Stimulated activated naive B cell treated with anti-CD40 and anti-IgM and Interleukin-4, amounts not matched to agents 10 μg/mL and 1 μg/mL and 100 μg/mL, for 72 hours (primary cell): Measurements from ENCODE around the gene TNIK.

ENCODE experiments used
- ATAC-seq, 2 donors: fragments of 150-1000 bp; cut with Tn5 transposase; replicated peaks; 2 replicates each; pipeline ENCODE4 v1.10.0; 2021; ENCODE audit warnings: moderate library complexity in 1 of 2
- DNase-seq: peaks from one replicate; pipeline ENCODE4 v3.0.0; 2021
- H3K27ac Mint-ChIP-seq: one replicate; pipeline ENCODE4 v1.8.0; 2022; ENCODE audit warnings: mild to moderate bottlenecking, mixed read lengths
- H3K27me3 Mint-ChIP-seq, 2 donors: one replicate each; pipeline ENCODE4 v1.8.0; 2022; ENCODE audit warnings: mixed read lengths in 2 of 2
- H3K36me3 Mint-ChIP-seq, 2 donors: one replicate each; pipeline ENCODE4 v1.8.0; 2022; ENCODE audit warnings: mixed read lengths in 2 of 2, mild to moderate bottlenecking in 1 of 2
- H3K4me1 Mint-ChIP-seq, 2 donors: one replicate each; pipeline ENCODE4 v1.8.0; 2022; ENCODE audit warnings: mixed read lengths in 2 of 2, mild to moderate bottlenecking in 1 of 2
- H3K4me3 Mint-ChIP-seq, 2 donors: one replicate each; pipeline ENCODE4 v1.8.0; 2022; ENCODE audit warnings: mild to moderate bottlenecking in 2 of 2, mixed read lengths in 2 of 2, moderate library complexity in 1 of 2
- H3K9me3 Mint-ChIP-seq, 2 donors: one replicate each; pipeline ENCODE4 v1.8.0; 2022; ENCODE audit warnings: mixed read lengths in 2 of 2, mild to moderate bottlenecking in 1 of 2

The TNIK gene

DNA sequence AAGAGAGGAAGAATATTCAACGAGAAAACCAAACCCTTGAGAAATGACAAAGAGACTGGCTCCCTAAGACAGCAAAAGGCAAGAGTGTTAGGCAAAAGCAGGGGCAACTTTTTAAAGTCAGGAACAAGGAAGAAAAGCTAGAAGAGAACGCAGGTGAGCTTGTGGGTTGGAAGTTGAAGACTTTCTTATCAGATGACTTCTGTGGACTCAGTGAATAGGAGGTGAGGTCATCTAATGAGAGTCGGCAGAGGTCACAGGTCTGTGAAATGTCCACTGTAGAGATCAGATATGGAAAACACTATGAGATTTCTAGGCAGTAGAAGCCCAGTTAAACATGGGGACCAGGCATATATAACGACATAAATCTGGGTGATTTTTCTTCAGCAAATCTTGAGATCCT is 27.2 kb upstream of the TNIK start:
- H3K27ac Mint-ChIP-seq = no peak overlapping the region
- DNase-seq (no peak), ATAC-seq (no peak)
- H3K36me3 Mint-ChIP-seq = no peaks in the 10 kb centered on the region
- no peak overlapping the region for H3K4me3 Mint-ChIP-seq
- no peaks in the 10 kb centered on the region for H3K9me3 Mint-ChIP-seq
- H3K27me3 Mint-ChIP-seq = no peaks in the 10 kb centered on the region
- no peaks in the 10 kb centered on the region for H3K4me1 Mint-ChIP-seq

- Mint-ChIP-seq H3K27me3 (peaks cover 0 to 5% of the 10 kb centered on the region in 2 donors), H3K9me3 (no peaks in the 10 kb centered on the region), H3K36me3 (no peaks in the 10 kb centered on the region), H3K27ac (no peak overlapping the region), H3K4me1 (peaks cover 4 to 7% of the 10 kb centered on the region in 2 donors), H3K4me3 (no peak overlapping the region)
- DNase-seq (no peak), ATAC-seq (no peak)
Observed at GRCh38 chr3:171485338-171485737, 25.1 kb upstream of the TNIK start.

- H3K4me3 Mint-ChIP-seq = no peak overlapping the region
- peaks cover 0 to 5% of the 10 kb centered on the region in 2 donors for H3K27me3 Mint-ChIP-seq
- ATAC-seq (no peak), DNase-seq (no peak)
- no peaks in the 10 kb centered on the region for H3K36me3 Mint-ChIP-seq
- H3K4me1 Mint-ChIP-seq = peaks cover 4 to 7% of the 10 kb centered on the region in 2 donors
- H3K27ac Mint-ChIP-seq = no peak overlapping the region
- H3K9me3 Mint-ChIP-seq = no peaks in the 10 kb centered on the region
Observed at GRCh38 chr3:171481011-171481410, 20.8 kb upstream of the TNIK start.

GRCh38 chr3:171480526-171480925 is 20.3 kb upstream of the TNIK start:
- no peaks in the 10 kb centered on the region for H3K9me3 Mint-ChIP-seq
- H3K27ac Mint-ChIP-seq = no peak overlapping the region
- ATAC-seq = peak in 1 of 2 donors; percentile 31
- no peaks in the 10 kb centered on the region for H3K36me3 Mint-ChIP-seq
- H3K4me3 Mint-ChIP-seq = no peak overlapping the region
- H3K27me3 Mint-ChIP-seq = peaks cover 2 to 9% of the 10 kb centered on the region in 2 donors
- DNase-seq = no peak
- peaks cover 4 to 7% of the 10 kb centered on the region in 2 donors for H3K4me1 Mint-ChIP-seq

- Mint-ChIP-seq H3K4me1 (peaks cover 4 to 7% of the 10 kb centered on the region in 2 donors), H3K36me3 (no peaks in the 10 kb centered on the region)
Observed at GRCh38 chr3:171476532-171477102, 16.4 kb upstream of the TNIK start.

DNA sequence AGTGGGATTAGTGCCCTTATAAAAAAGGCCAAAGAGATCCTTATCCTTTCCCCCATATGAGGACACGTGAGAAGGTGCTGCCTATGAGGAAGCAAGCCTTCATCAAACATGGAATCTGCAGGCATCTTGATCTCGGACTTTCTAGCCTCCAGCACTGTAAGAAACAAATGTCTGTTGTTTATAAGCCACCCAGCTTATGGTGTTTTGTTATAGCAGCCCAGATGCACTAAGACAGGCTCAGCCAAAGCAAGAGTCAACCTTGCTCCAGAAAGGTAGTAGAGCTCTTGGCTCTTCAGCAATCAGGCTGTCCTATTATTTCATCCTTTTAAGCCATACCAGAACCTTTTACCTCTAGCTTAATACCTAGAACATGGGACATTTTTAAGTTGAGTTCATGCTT is 12.3 kb upstream of the TNIK start:
- DNase-seq = no peak
- Mint-ChIP-seq H3K4me1 (no peaks in the 10 kb centered on the region), H3K9me3 (no peaks in the 10 kb centered on the region)

More at GRCh38 chr3:171476532-171477102, 16.4 kb upstream of the TNIK start:
- Mint-ChIP-seq H3K4me3 (no peak overlapping the region), H3K27me3 (peaks cover 4 to 13% of the 10 kb centered on the region in 2 donors), H3K9me3 (no peaks in the 10 kb centered on the region), H3K27ac (no peak overlapping the region)
- ATAC-seq (no peak), DNase-seq (no peak)

GRCh38 chr3:171470714-171471227 is 10.6 kb upstream of the TNIK start:
- Mint-ChIP-seq H3K4me3 (no peak overlapping the region), H3K9me3 (no peaks in the 10 kb centered on the region), H3K27ac (no peak overlapping the region), H3K4me1 (no peaks in the 10 kb centered on the region), H3K36me3 (no peaks in the 10 kb centered on the region), H3K27me3 (peaks cover 13 to 19% of the 10 kb centered on the region in 2 donors)
- ATAC-seq (no peak), DNase-seq (no peak)

More for the DNA sequence above, 12.3 kb upstream of the TNIK start:
- Mint-ChIP-seq H3K36me3 (no peaks in the 10 kb centered on the region), H3K27me3 (peaks cover 9 to 14% of the 10 kb centered on the region in 2 donors), H3K27ac (no peak overlapping the region), H3K4me3 (no peak overlapping the region)
- no peak for ATAC-seq

DNA sequence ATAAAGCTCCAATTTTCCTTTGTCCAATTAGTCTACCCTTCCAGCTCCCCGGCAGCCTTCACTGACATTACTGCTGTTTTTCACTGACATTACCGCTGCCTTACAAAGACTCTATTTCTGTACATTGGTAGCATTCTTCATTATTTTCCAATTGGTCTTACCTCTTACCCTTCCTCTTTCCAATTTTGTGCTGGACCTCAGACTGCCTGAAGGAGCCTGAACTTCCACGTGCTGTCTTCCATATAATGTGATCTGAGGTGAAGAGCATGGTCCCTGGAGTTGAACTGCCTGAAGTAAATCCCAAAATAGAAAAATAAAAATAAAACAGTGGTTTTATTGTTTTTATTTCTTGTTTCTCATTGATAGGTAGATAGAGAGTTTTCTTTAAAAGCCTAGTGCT is 9.2 kb upstream of the TNIK start:
- Mint-ChIP-seq H3K4me1 (no peaks in the 10 kb centered on the region), H3K9me3 (no peaks in the 10 kb centered on the region), H3K27me3 (peaks cover 6 to 17% of the 10 kb centered on the region in 2 donors), H3K36me3 (no peaks in the 10 kb centered on the region), H3K27ac (no peak overlapping the region), H3K4me3 (no peak overlapping the region)
- no peak for ATAC-seq
- DNase-seq = no peak

DNA sequence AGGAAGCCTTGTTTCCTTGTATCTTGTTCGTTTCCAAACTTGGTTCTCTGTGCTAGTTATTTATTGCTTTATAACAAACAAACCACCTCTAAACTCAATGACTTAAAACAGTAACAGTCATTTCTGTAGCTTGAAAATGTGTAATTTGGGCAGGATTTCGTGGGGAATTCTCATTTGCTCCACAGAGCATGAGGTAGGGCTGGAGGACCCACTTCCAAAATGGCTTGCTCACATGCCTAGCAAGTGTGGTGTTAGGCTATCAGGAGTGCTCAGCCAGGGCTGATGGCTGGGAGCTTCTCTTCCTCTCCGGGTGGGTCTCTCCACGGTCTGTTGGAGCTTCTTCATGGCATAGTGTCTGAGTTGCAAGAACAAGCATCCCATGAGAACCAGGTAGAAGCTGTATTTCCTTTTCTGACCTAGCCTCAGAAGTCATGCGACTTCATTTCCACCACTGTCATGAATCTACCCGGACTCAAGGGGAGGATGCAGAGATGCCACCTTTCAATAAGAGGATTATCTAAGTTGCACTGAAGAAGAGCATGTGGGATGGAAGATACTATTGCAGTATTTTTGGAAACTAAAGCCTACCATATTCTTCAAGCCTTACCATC is 8.2 kb upstream of the TNIK start:
- H3K9me3 Mint-ChIP-seq = no peaks in the 10 kb centered on the region
- no peak overlapping the region for H3K4me3 Mint-ChIP-seq
- peaks cover 11 to 17% of the 10 kb centered on the region in 2 donors for H3K27me3 Mint-ChIP-seq
- no peak overlapping the region for H3K27ac Mint-ChIP-seq
- no peak for DNase-seq
- no peak for ATAC-seq
- H3K36me3 Mint-ChIP-seq = no peaks in the 10 kb centered on the region
- no peaks in the 10 kb centered on the region for H3K4me1 Mint-ChIP-seq

- Mint-ChIP-seq H3K9me3 (no peaks in the 10 kb centered on the region), H3K4me1 (peaks cover 9 to 13% of the 10 kb centered on the region in 2 donors), H3K36me3 (no peaks in the 10 kb centered on the region), H3K4me3 (no peak overlapping the region), H3K27me3 (peaks cover 19 to 28% of the 10 kb centered on the region in 2 donors), H3K27ac (no peak overlapping the region)
- ATAC-seq (no peak), DNase-seq (no peak)
Observed at GRCh38 chr3:171465763-171466162, 5.6 kb upstream of the TNIK start.

DNA sequence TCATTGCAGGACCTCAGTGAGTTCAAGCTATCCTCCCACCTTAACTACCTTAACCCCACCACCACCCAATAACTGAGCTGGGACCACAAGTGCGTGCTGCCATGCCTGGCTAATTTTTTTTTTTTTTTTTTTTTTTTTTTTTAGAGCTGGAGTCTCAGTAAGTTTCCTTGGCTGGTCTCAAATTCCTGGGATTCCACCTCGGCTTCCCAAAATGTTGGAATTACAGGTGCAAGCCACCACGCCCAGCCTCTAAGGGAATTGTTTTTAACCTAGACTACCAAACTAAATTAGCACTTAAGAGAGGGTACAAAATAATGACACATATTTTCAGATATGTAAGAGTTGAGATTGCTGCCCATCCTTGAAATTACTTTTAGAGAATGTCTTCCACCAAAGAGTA is 4.3 kb upstream of the TNIK start:
- no peak overlapping the region for H3K27ac Mint-ChIP-seq
- H3K4me1 Mint-ChIP-seq = peaks cover 11 to 22% of the 10 kb centered on the region in 2 donors
- H3K9me3 Mint-ChIP-seq = no peaks in the 10 kb centered on the region
- DNase-seq = no peak
- H3K36me3 Mint-ChIP-seq = no peaks in the 10 kb centered on the region
- H3K27me3 Mint-ChIP-seq = peaks cover 18 to 27% of the 10 kb centered on the region in 2 donors
- no peak for ATAC-seq
- no peak overlapping the region for H3K4me3 Mint-ChIP-seq

DNA sequence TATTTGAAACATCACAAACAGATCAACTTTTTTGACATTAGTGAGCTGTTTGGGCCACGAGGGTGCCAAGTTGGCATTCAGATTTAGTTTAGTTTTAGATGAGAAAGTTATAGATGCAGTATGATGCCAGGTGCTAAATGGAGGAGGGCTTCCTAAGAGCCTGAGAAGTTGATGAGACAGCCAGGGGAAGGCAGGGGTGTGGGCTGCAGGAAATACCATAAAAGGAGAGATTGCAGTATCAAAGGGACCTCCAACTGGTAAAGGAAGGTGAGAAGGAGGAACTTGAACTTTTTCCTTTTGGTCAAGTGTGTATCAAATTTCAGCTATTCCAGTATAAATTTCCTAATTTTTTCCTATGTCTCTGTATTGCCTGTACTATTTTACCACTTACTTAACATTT is 2.0 kb upstream of the TNIK start:
- H3K36me3 Mint-ChIP-seq = no peaks in the 10 kb centered on the region
- no peak for DNase-seq
- H3K27me3 Mint-ChIP-seq = peaks cover 28 to 32% of the 10 kb centered on the region in 2 donors
- H3K27ac Mint-ChIP-seq = no peak overlapping the region
- no peak for ATAC-seq
- H3K9me3 Mint-ChIP-seq = no peaks in the 10 kb centered on the region
- peaks cover 24 to 45% of the 10 kb centered on the region in 2 donors for H3K4me1 Mint-ChIP-seq
- H3K4me3 Mint-ChIP-seq = no peak overlapping the region

DNA sequence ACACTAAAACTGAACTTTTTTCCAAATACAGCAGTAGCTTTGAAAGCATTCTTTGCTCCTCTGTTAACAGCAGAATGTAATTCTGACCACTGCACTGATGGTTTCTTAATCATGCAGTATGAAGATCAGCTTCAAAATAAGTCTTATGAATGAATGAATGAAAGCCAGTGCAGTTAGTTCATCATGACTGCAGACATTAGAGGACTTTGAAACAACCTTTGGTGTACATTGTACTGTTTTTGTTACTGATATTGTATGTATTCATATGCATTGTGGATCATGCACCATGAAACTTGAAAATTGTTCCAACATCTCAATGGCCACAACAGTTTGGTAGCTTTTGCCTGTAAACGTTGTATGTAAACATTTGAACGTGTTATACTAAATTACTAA is 1.3 kb upstream of the TNIK start:
- H3K27ac Mint-ChIP-seq = no peak overlapping the region
- no peak for ATAC-seq
- H3K36me3 Mint-ChIP-seq = no peaks in the 10 kb centered on the region
- DNase-seq = no peak
- H3K27me3 Mint-ChIP-seq = peaks cover 25 to 28% of the 10 kb centered on the region in 2 donors
- H3K4me1 Mint-ChIP-seq = peaks cover 24 to 45% of the 10 kb centered on the region in 2 donors
- H3K4me3 Mint-ChIP-seq = peak overlapping the region; percentile 94 to 96
- no peaks in the 10 kb centered on the region for H3K9me3 Mint-ChIP-seq

- Mint-ChIP-seq H3K9me3 (no peaks in the 10 kb centered on the region), H3K4me1 (peaks cover 24 to 45% of the 10 kb centered on the region in 2 donors), H3K27me3 (peaks cover 24 to 28% of the 10 kb centered on the region in 2 donors), H3K4me3 (peak overlapping the region; percentile 94 to 96), H3K36me3 (no peaks in the 10 kb centered on the region), H3K27ac (peak overlapping the region; percentile 69)
- DNase-seq (no peak), ATAC-seq (peak; percentile 19 to 33)
Observed at GRCh38 chr3:171460725-171461524, 720 bp upstream of the TNIK start.
